HepG2 (cell line): ENCODE measurements around the gene PCDHGA1. TPM values are rescaled to one million over a fixed set of nuclear protein-coding genes. Genes with fewer than 3 reads are reported as not detected.

Source experiments
- ATAC-seq: fragments of 200-7000 bp; cut with Tn5 transposase; 3 replicates; pipeline ENCODE4 v1.9.1; 2020; ENCODE audit warnings: mild to moderate bottlenecking, moderate library complexity
- BruUV-seq: library from RNA; stranded (reverse); fragments of 400-500 nt; replicated peaks from 2 replicates; lab custom pipeline; 2021; lab: Mats Ljungman, UMichigan
- CTCF ChIA-PET: fragments of 300-600 bp; formaldehyde crosslinking; extraction: SDS; loops from one replicate; lab custom pipeline; 2021; ENCODE audit warnings: low total read pairs, inconsistent platforms, low intra/inter-chr PET ratio; lab: Yijun Ruan, JAX
- POLR2A ChIA-PET: fragments of 350-600 bp; sonication (Branson Sonifier 250); formaldehyde crosslinking; loops from one replicate; lab custom pipeline; 2020; ENCODE audit warnings: antibody characterized with exemption, inconsistent platforms; lab: Yijun Ruan, JAX
- DNase-seq: peaks from one replicate; pipeline ENCODE4 v3.0.0-alpha.2; 2015; ENCODE audit warnings: low spot score
- FAIRE-seq: peaks from 3 replicates; lab custom pipeline; 2011; peaks lifted over from hg19 to GRCh38; lab: Jason Lieb, UNC
- H2AFZ ChIP-seq: one replicate; pipeline ENCODE4 v1.6.1; 2011; ENCODE audit warnings: low read length, inconsistent platforms
- H3K27ac ChIP-seq: fragments of 300-600 bp; 3 replicates; pipeline ENCODE4 v1.8.0; 2011; ENCODE audit warnings: mixed run types, mild to moderate bottlenecking, mixed read lengths, low read length, inconsistent platforms; ENCODE audit not compliant: insufficient read depth; ENCODE audit errors: extremely low read length
- H3K27me3 ChIP-seq, 2 experiments: fragments of 200-600 bp in 1 of 2; 2 replicates in 1 of 2; 3 replicates in 1 of 2; pipeline versions ENCODE4 v1.6.0 to v1.8.0; 2011; ENCODE audit warnings: low read length in 2 of 2, mild to moderate bottlenecking in 2 of 2, moderate library complexity in 2 of 2, inconsistent platforms in 1 of 2; ENCODE audit not compliant: insufficient read depth in 2 of 2, control insufficient read depth in 1 of 2
- H3K36me3 ChIP-seq, 2 experiments: fragments of 200-600 bp in 1 of 2; replicated peaks in 1 of 2; 2 replicates in 1 of 2; 3 replicates in 1 of 2; pipeline versions ENCODE4 v1.5.1 to v1.8.0; 2011; ENCODE audit warnings: low read length in 2 of 2, inconsistent platforms in 1 of 2; ENCODE audit not compliant: insufficient read depth in 2 of 2, control insufficient read depth in 1 of 2
- H3K4me1 ChIP-seq: 2 replicates; pipeline ENCODE4 v1.5.1; 2012; ENCODE audit warnings: low read length, inconsistent platforms; ENCODE audit not compliant: insufficient read depth
- H3K4me2 ChIP-seq: 2 replicates; pipeline ENCODE4 v1.6.0; 2011; ENCODE audit warnings: low read depth, low read length, inconsistent platforms
- H3K4me3 ChIP-seq, 3 experiments: fragments of 200-600 bp in 1 of 3; sonication (generic), shearing (Covaris generic) in 1 of 3; replicated peaks in 1 of 3; 2 replicates each; pipeline ENCODE4 v1.5.1; 2011 to 2016; ENCODE audit warnings: low read length in 3 of 3, inconsistent platforms in 2 of 3, low read depth in 2 of 3, mild to moderate bottlenecking in 2 of 3, control low read depth in 1 of 3, mixed read lengths in 1 of 3; ENCODE audit not compliant: insufficient read depth in 1 of 3
- H3K79me2 ChIP-seq: one replicate; pipeline ENCODE4 v1.6.1; 2011; ENCODE audit warnings: low read length, inconsistent platforms; ENCODE audit not compliant: insufficient read depth
- H3K9ac ChIP-seq: 2 replicates; pipeline ENCODE4 v1.6.0; 2011; ENCODE audit warnings: mild to moderate bottlenecking, low read depth, low read length, inconsistent platforms; ENCODE audit not compliant: insufficient read depth
- H3K9me3 ChIP-seq: 2 replicates; pipeline ENCODE4 v1.5.1; 2012; ENCODE audit warnings: mild to moderate bottlenecking, low read length
- H4K20me1 ChIP-seq: 2 replicates; pipeline ENCODE4 v1.6.0; 2011; ENCODE audit warnings: inconsistent platforms, mild to moderate bottlenecking, low read length, moderate library complexity; ENCODE audit not compliant: insufficient read depth
- DMAP1 ChIP-seq: IDR thresholded peaks from 2 replicates; pipeline ENCODE4 v1.6.1; 2016
- HIC2 ChIP-seq: sonication (generic); formaldehyde crosslinking; IDR thresholded peaks from 2 replicates; pipeline ENCODE4 v1.9.0; 2022; ENCODE audit warnings: low read depth, missing genetic modification reagents
- HMGA1 ChIP-seq: sonication (generic); formaldehyde crosslinking; conservative IDR thresholded peaks from 2 replicates; pipeline ENCODE4 v1.4.0; 2020; ENCODE audit warnings: missing genetic modification reagents
- NFE2 ChIP-seq: sonication (generic); formaldehyde crosslinking; IDR thresholded peaks from 2 replicates; pipeline ENCODE4 v1.4.0; 2020; ENCODE audit warnings: missing genetic modification reagents
- RBM39 ChIP-seq: fragments of 200-400 bp; formaldehyde crosslinking; IDR thresholded peaks from one replicate; pipeline ENCODE4 v1.6.1; 2018; ENCODE audit warnings: antibody characterized with exemption, mild to moderate bottlenecking, low read depth, low read length; ENCODE audit not compliant: poor library complexity, severe bottlenecking
- TBL1XR1 ChIP-seq: fragments of 150-350 bp; IDR thresholded peaks from 2 replicates; pipeline ENCODE4 v1.6.1; 2014; ENCODE audit warnings: borderline replicate concordance, low read length; ENCODE audit not compliant: partially characterized antibody
- ZBTB3 ChIP-seq: sonication (generic); formaldehyde crosslinking; IDR thresholded peaks from 2 replicates; pipeline ENCODE4 v1.4.0; 2020; ENCODE audit warnings: low read depth, mild to moderate bottlenecking, moderate library complexity, missing genetic modification reagents, borderline replicate concordance
- ZFYVE20 ChIP-seq: sonication (generic); formaldehyde crosslinking; IDR thresholded peaks from 2 replicates; pipeline ENCODE4 v1.8.0; 2023; ENCODE audit warnings: low read depth, mild to moderate bottlenecking, moderate library complexity, missing genetic modification reagents, borderline replicate concordance
- ZMYM2 ChIP-seq: sonication (generic); formaldehyde crosslinking; IDR thresholded peaks from 2 replicates; pipeline ENCODE4 v1.8.0; 2022; ENCODE audit warnings: mild to moderate bottlenecking, missing genetic modification reagents
- ZNF292 ChIP-seq: sonication (generic); formaldehyde crosslinking; IDR thresholded peaks from 2 replicates; pipeline ENCODE4 v1.8.1; 2022; ENCODE audit warnings: mild to moderate bottlenecking, low read depth, missing genetic modification reagents, borderline replicate concordance
- ZNF326 ChIP-seq: sonication (generic); formaldehyde crosslinking; IDR thresholded peaks from 2 replicates; pipeline ENCODE4 v1.4.0; 2020; ENCODE audit warnings: missing genetic modification reagents, borderline replicate concordance
- ZNF557 ChIP-seq: sonication (generic); formaldehyde crosslinking; IDR thresholded peaks from 2 replicates; pipeline ENCODE4 v1.4.0; 2020; ENCODE audit warnings: missing genetic modification reagents
- ZNF629 ChIP-seq: sonication (generic); formaldehyde crosslinking; conservative IDR thresholded peaks from 2 replicates; pipeline ENCODE4 v1.5.0; 2020; ENCODE audit warnings: missing genetic modification reagents
- ZNF773 ChIP-seq: sonication (generic); formaldehyde crosslinking; IDR thresholded peaks from 2 replicates; pipeline ENCODE4 v1.4.0; 2020; ENCODE audit warnings: missing genetic modification reagents, borderline replicate concordance
- ZSCAN30 ChIP-seq: sonication (generic); formaldehyde crosslinking; IDR thresholded peaks from 2 replicates; pipeline ENCODE4 v1.5.0; 2020; ENCODE audit warnings: mild to moderate bottlenecking, missing genetic modification reagents
- WGBS: methylation state at CpG from one replicate; pipeline ENCODE4 v1.1.6; 2017; ENCODE audit warnings: low lambda C conversion rate; 5-methylcytosine and 5-hydroxymethylcytosine counted together
- in situ Hi-C: cut with HindIII; loops from 2 replicates; pipeline ENCODE4 v1.10.0; 2017; ENCODE audit warnings: low pct_unique_long_range_greater_than_20kb; ENCODE audit not compliant: extremely low pct_ligation_motif_present
- intact Hi-C: fragments of 100-400 bp; cut with micrococcal nuclease; formaldehyde crosslinking; loops from one replicate; pipeline ENCODE4 v1.10.0; 2022; ENCODE audit not compliant: unreplicated experiment
- polyA plus RNA-seq, 8 experiments: library from polyadenylated mRNA; depleted of rRNA in 3 of 8; stranded (reverse) in 7 of 8; unstranded in 1 of 8; fragments of >200 nt; fragmentation: Illumina TruSeq in 4 of 8; extraction: Trizol in 4 of 8; gene quantifications; 2 replicates each; pipeline versions ENCODE4 v1.2.1 to v1.2.3, GENCODE V29; 2011 to 2016; ENCODE audit warnings: low read depth in 4 of 8, missing spikeins in 1 of 8, mixed read lengths in 1 of 8; ENCODE audit not compliant: insufficient read depth in 1 of 8
- total RNA-seq, 5 experiments: library from RNA; depleted of rRNA; stranded (reverse); fragments of >200 nt; fragmentation: Illumina TruSeq; extraction: Trizol; gene quantifications; 2 replicates each; pipeline ENCODE4 v1.2.3, GENCODE V29; 2016; ENCODE audit warnings: low read depth in 1 of 5
- TF ChIP-seq, protein P1 (sequence below): sonication (generic); formaldehyde crosslinking; IDR thresholded peaks from 2 replicates; pipeline ENCODE4 v1.8.0; 2022; ENCODE audit warnings: missing genetic modification reagents, mild to moderate bottlenecking, moderate library complexity, borderline replicate concordance
- TF ChIP-seq, protein P2 (sequence below): sonication (generic); formaldehyde crosslinking; IDR thresholded peaks from 2 replicates; pipeline ENCODE4 v1.4.0; 2020; ENCODE audit warnings: mild to moderate bottlenecking, low read depth, missing genetic modification reagents

The PCDHGA1 gene
- total and polyA plus RNA-seq, 2 of the 13 experiments (the other 11 are each of a cell fraction or from before 2014, with no cell fraction given): 0.31 to 0.40 TPM

GRCh38 chr5:141434006-141434405, 103.7 kb downstream of the PCDHGA1 start:
- POLR2A ChIA-PET: no interaction called here
- intact Hi-C loops: no loop called here
- in situ Hi-C loops: no loop called here

DNA sequence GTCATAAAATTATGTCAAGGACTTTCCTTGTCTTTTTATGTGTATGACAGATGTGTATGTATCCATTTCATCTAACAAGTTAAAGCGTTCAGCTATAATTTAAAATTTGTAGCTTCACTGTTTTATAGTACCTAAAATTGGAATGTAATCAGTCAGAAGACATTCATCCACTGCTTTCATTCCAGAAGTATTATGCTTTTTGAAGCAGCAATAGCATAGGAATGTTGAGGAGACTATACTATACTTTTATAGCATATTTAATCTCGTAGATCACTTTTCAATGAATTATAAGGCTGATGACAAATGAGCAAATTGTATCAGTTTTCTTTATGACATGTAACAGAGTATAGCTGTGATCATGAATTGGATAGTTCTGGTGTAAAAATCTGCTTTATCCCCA, 106.9 kb downstream of the PCDHGA1 start:
- intact Hi-C loops (no loop called here), in situ Hi-C loops (no loop called here)
- ATAC-seq (no peak), FAIRE-seq (no peak), DNase-seq (no peak)
- H3K4me1 ChIP-seq: no peaks in the 10 kb centered on the region
- ChIA-PET CTCF (no interaction called here), POLR2A (no interaction called here)
- no peak overlapping the region for H3K4me2 ChIP-seq
- H3K4me3 ChIP-seq: no peak overlapping the region
- H3K79me2 ChIP-seq: no peaks in the 10 kb centered on the region
- peaks cover 1% of the 10 kb centered on the region; the same call in 1 of the 2 replicates for H3K9me3 ChIP-seq
- H3K9ac ChIP-seq: no peak overlapping the region
- no peaks in the 10 kb centered on the region for H3K27me3 ChIP-seq
- H3K36me3 ChIP-seq: no peaks in the 10 kb centered on the region
- BruUV-seq: no TSS peak
- no peak overlapping the region for H3K27ac ChIP-seq
- WGBS: 9% methylated on average over 2 of the region's 2 CpGs
- no peak overlapping the region for H2AFZ ChIP-seq
- TF ChIP-seq, protein P1, sequence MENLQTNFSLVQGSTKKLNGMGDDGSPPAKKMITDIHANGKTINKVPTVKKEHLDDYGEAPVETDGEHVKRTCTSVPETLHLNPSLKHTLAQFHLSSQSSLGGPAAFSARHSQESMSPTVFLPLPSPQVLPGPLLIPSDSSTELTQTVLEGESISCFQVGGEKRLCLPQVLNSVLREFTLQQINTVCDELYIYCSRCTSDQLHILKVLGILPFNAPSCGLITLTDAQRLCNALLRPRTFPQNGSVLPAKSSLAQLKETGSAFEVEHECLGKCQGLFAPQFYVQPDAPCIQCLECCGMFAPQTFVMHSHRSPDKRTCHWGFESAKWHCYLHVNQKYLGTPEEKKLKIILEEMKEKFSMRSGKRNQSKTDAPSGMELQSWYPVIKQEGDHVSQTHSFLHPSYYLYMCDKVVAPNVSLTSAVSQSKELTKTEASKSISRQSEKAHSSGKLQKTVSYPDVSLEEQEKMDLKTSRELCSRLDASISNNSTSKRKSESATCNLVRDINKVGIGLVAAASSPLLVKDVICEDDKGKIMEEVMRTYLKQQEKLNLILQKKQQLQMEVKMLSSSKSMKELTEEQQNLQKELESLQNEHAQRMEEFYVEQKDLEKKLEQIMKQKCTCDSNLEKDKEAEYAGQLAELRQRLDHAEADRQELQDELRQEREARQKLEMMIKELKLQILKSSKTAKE (CRISPR knock-in tag): no peak
- TF ChIP-seq TBL1XR1: no peak
- TF ChIP-seq HIC2 (CRISPR knock-in tag): no peak
- TF ChIP-seq ZSCAN30: no peak
- no peak for TF ChIP-seq RBM39
- TF ChIP-seq NFE2 (CRISPR knock-in tag): no peak
- H4K20me1 ChIP-seq: no peaks in the 10 kb centered on the region

More at GRCh38 chr5:141434006-141434405, 103.7 kb downstream of the PCDHGA1 start:
- H3K27me3 ChIP-seq: no peaks in the 10 kb centered on the region
- no peak overlapping the region for H3K4me2 ChIP-seq
- CTCF ChIA-PET: no interaction called here
- 25% methylated on average over 2 of the region's 2 CpGs for WGBS
- no TSS peak for BruUV-seq
- H3K79me2 ChIP-seq: no peaks in the 10 kb centered on the region
- no peak overlapping the region for H3K9ac ChIP-seq
- H4K20me1 ChIP-seq: no peaks in the 10 kb centered on the region
- no peaks in the 10 kb centered on the region for H3K4me1 ChIP-seq
- H3K9me3 ChIP-seq: peaks cover 19% of the 10 kb centered on the region; the same call in 1 of the 2 replicates
- DNase-seq (no peak), ATAC-seq (no peak), FAIRE-seq (no peak)
- no peak overlapping the region for H2AFZ ChIP-seq
- H3K27ac ChIP-seq: no peak overlapping the region
- no peaks in the 10 kb centered on the region for H3K36me3 ChIP-seq
- TF ChIP-seq ZFYVE20 (CRISPR knock-in tag) (no peak), ZNF292 (CRISPR knock-in tag) (no peak), ZNF326 (CRISPR knock-in tag) (no peak), ZBTB3 (no peak), HMGA1 (CRISPR knock-in tag) (no peak), ZNF629 (no peak), ZNF557 (CRISPR knock-in tag) (no peak), ZNF773 (CRISPR knock-in tag) (no peak), ZMYM2 (CRISPR knock-in tag) (no peak), DMAP1 (CRISPR knock-in tag) (no peak)
- TF ChIP-seq, protein P2, sequence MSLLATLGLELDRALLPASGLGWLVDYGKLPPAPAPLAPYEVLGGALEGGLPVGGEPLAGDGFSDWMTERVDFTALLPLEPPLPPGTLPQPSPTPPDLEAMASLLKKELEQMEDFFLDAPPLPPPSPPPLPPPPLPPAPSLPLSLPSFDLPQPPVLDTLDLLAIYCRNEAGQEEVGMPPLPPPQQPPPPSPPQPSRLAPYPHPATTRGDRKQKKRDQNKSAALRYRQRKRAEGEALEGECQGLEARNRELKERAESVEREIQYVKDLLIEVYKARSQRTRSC: no peak
- H3K4me3 ChIP-seq: no peak overlapping the region
